Urothelium cell line (cell line): ENCODE results near the gene FHOD3.

Experiments
- DNase-seq: peaks from one replicate; pipeline ENCODE4 v3.0.0; 2011; ENCODE audit warnings: low spot score, mixed read lengths
- FAIRE-seq: peaks from 2 replicates; lab custom pipeline; 2011; peaks lifted over from hg19 to GRCh38; lab: Jason Lieb, UNC

The FHOD3 gene

GRCh38 chr18:36464126-36464651 lies 166.7 kb downstream of the FHOD3 start:
- DNase-seq, result no peak
- no peak for FAIRE-seq

GRCh38 chr18:36465276-36465675 lies 167.8 kb downstream of the FHOD3 start:
- no peak for DNase-seq
- FAIRE-seq, result no peak

- no peak for DNase-seq
- no peak for FAIRE-seq
Observed at GRCh38 chr18:36465970-36466369, 168.5 kb downstream of the FHOD3 start.

- FAIRE-seq (no peak), DNase-seq (no peak)
Observed at GRCh38 chr18:36467614-36468013, 170.1 kb downstream of the FHOD3 start.

- FAIRE-seq, result no peak
Observed at GRCh38 chr18:36468161-36468560, 170.6 kb downstream of the FHOD3 start.

GRCh38 chr18:36469461-36469860 lies 171.9 kb downstream of the FHOD3 start:
- DNase-seq (no peak), FAIRE-seq (no peak)

More at GRCh38 chr18:36468161-36468560, 170.6 kb downstream of the FHOD3 start:
- no peak for DNase-seq

- DNase-seq, result no peak
- no peak for FAIRE-seq
Observed at GRCh38 chr18:36470896-36471295, 173.4 kb downstream of the FHOD3 start.

- DNase-seq (no peak), FAIRE-seq (no peak)
Observed at GRCh38 chr18:36471393-36471792, 173.9 kb downstream of the FHOD3 start.

- DNase-seq, result no peak
- no peak for FAIRE-seq
Observed at GRCh38 chr18:36476433-36476832, 178.9 kb downstream of the FHOD3 start.

- FAIRE-seq, result no peak
Observed at GRCh38 chr18:36477776-36478175, 180.3 kb downstream of the FHOD3 start.

GRCh38 chr18:36481201-36481657 lies 183.7 kb downstream of the FHOD3 start:
- no peak for DNase-seq

More at GRCh38 chr18:36477776-36478175, 180.3 kb downstream of the FHOD3 start:
- DNase-seq, result no peak

GRCh38 chr18:36481935-36482334 lies 184.4 kb downstream of the FHOD3 start:
- no peak for DNase-seq
- no peak for FAIRE-seq

More at GRCh38 chr18:36481201-36481657, 183.7 kb downstream of the FHOD3 start:
- no peak for FAIRE-seq

GRCh38 chr18:36484591-36484990 lies 187.1 kb downstream of the FHOD3 start:
- DNase-seq, result no peak
- FAIRE-seq, result no peak

GRCh38 chr18:36485772-36486171 lies 188.3 kb downstream of the FHOD3 start:
- no peak for DNase-seq
- no peak for FAIRE-seq

GRCh38 chr18:36488131-36488530 lies 190.6 kb downstream of the FHOD3 start:
- no peak for DNase-seq
- FAIRE-seq, result no peak

GRCh38 chr18:36490897-36491296 lies 193.4 kb downstream of the FHOD3 start:
- no peak for DNase-seq
- FAIRE-seq, result no peak

- FAIRE-seq (no peak), DNase-seq (no peak)
Observed at GRCh38 chr18:36492604-36493329, 195.3 kb downstream of the FHOD3 start.

- DNase-seq (no peak), FAIRE-seq (no peak)
Observed at GRCh38 chr18:36493349-36494159, 196.0 kb downstream of the FHOD3 start.

- FAIRE-seq, result no peak
- no peak for DNase-seq
Observed at GRCh38 chr18:36494160-36494437, 196.6 kb downstream of the FHOD3 start.

GRCh38 chr18:36496022-36496421 lies 198.5 kb downstream of the FHOD3 start:
- no peak for DNase-seq
- no peak for FAIRE-seq

GRCh38 chr18:36499938-36500337 lies 202.4 kb downstream of the FHOD3 start:
- FAIRE-seq (no peak), DNase-seq (no peak)

- no peak for FAIRE-seq
- DNase-seq, result no peak
Observed at GRCh38 chr18:36501100-36501499, 203.6 kb downstream of the FHOD3 start.
